ENCODE measurements around the gene ZNF44. TPM values are rescaled to one million over a fixed set of nuclear protein-coding genes. Genes with fewer than 3 reads are reported as not detected.

The ZNF44 gene
- polyA plus RNA-seq, 1 experiment: 4.8 TPM

GRCh38 chr19:12278713-12279112 is 16.0 kb downstream of the ZNF44 start:
- CTCF ChIA-PET: no interaction called here
- TF ChIP-seq CTCF (IDR thresholded peaks at IDR 0.05; ENCODE audit: low read depth, low read length): no peak
- Histone ChIP-seq H3K27me3 (ENCODE audit: control insufficient read depth, insufficient read depth, low read length) (no peaks in the 10 kb centered on the region), H3K27ac (ENCODE audit: low read depth, low read length) (no peak overlapping the region), H3K4me3 (ENCODE audit: low read depth, low read length) (no peak overlapping the region), H3K9me3 (ENCODE audit: control insufficient read depth, insufficient read depth, low read length) (peaks cover 39% of the 10 kb centered on the region)
- DNase-seq (ENCODE audit: low read depth, low spot score): no peak
- POLR2A ChIA-PET: no interaction called here

- H3K9me3 ChIP-seq (ENCODE audit: control insufficient read depth, insufficient read depth, low read length): peaks cover 63% of the 10 kb centered on the region
- CTCF ChIA-PET: interaction anchor here (0.6 kb wide), 1 partner anchor 202 kb away, joined by 3 read pairs; no protein-coding TSS in a partner anchor
- POLR2A ChIA-PET: no interaction called here
- H3K27ac ChIP-seq (ENCODE audit: low read depth, low read length): no peak overlapping the region
- DNase-seq (ENCODE audit: low read depth, low spot score): no peak
- H3K4me3 ChIP-seq (ENCODE audit: low read depth, low read length): no peak overlapping the region
- H3K27me3 ChIP-seq (ENCODE audit: control insufficient read depth, insufficient read depth, low read length): no peaks in the 10 kb centered on the region
- no peak for TF ChIP-seq CTCF (IDR thresholded peaks at IDR 0.05; ENCODE audit: low read depth, low read length)
Measured at GRCh38 chr19:12272980-12273901, 21.4 kb downstream of the ZNF44 start.

GRCh38 chr19:12272386-12272785 is 22.3 kb downstream of the ZNF44 start:
- H3K9me3 ChIP-seq (ENCODE audit: control insufficient read depth, insufficient read depth, low read length): peaks cover 55% of the 10 kb centered on the region

GRCh38 chr19:12270854-12271253 is 23.8 kb downstream of the ZNF44 start:
- H3K27me3 ChIP-seq (ENCODE audit: control insufficient read depth, insufficient read depth, low read length): no peaks in the 10 kb centered on the region
- peaks cover 58% of the 10 kb centered on the region for H3K9me3 ChIP-seq (ENCODE audit: control insufficient read depth, insufficient read depth, low read length)
- ChIA-PET POLR2A (interaction anchor here (0.6 kb wide), 1 partner anchor 95 kb away, joined by 3 read pairs; the partner anchor contains the start of gene ZNF442), CTCF (no interaction called here)
- H3K4me3 ChIP-seq (ENCODE audit: low read depth, low read length): no peak overlapping the region
- no peak for DNase-seq (ENCODE audit: low read depth, low spot score)
- TF ChIP-seq CTCF (IDR thresholded peaks at IDR 0.05; ENCODE audit: low read depth, low read length): no peak
- H3K27ac ChIP-seq (ENCODE audit: low read depth, low read length): no peak overlapping the region

More at GRCh38 chr19:12272386-12272785, 22.3 kb downstream of the ZNF44 start:
- Histone ChIP-seq H3K27me3 (ENCODE audit: control insufficient read depth, insufficient read depth, low read length) (no peaks in the 10 kb centered on the region), H3K27ac (ENCODE audit: low read depth, low read length) (no peak overlapping the region), H3K4me3 (ENCODE audit: low read depth, low read length) (no peak overlapping the region)
- POLR2A ChIA-PET: no interaction called here
- DNase-seq (ENCODE audit: low read depth, low spot score): no peak
- CTCF ChIA-PET: no interaction called here
- no peak for TF ChIP-seq CTCF (IDR thresholded peaks at IDR 0.05; ENCODE audit: low read depth, low read length)

Data from AG04450 (cell line).